H1 (cell line): Measurements from ENCODE around the gene BARX2. TPM values are rescaled to one million over a fixed set of nuclear protein-coding genes. Genes with fewer than 3 reads are reported as not detected.

Source experiments
- CTCF ChIA-PET: fragments of 300-600 bp; sonication (Branson Sonifier 250); formaldehyde crosslinking; loops from one replicate; lab custom pipeline; 2021; ENCODE audit not compliant: partially characterized antibody; lab: Charles Lee
- POLR2A ChIA-PET: fragments of 300-600 bp; sonication (Branson Sonifier 250); formaldehyde crosslinking; loops from one replicate; lab custom pipeline; 2021; ENCODE audit warnings: inconsistent platforms; ENCODE audit not compliant: partially characterized antibody; lab: Charles Lee
- DNase-seq, 2 experiments: peaks; one replicate each; pipeline versions ENCODE4 v3.0.0 to v3.0.0-alpha.2; 2010 to 2022; ENCODE audit warnings: low spot score in 2 of 2, low read depth in 1 of 2, mixed read lengths in 1 of 2
- FAIRE-seq: peaks from 2 replicates; lab custom pipeline; 2011; peaks lifted over from hg19 to GRCh38; lab: Jason Lieb, UNC
- H2AFZ ChIP-seq: 2 replicates; pipeline ENCODE4 v1.8.1; 2012; ENCODE audit warnings: low read length, inconsistent platforms
- H2AK5ac ChIP-seq: 2 replicates; pipeline ENCODE4 v1.6.1; 2013; ENCODE audit warnings: low read depth, low read length
- H2BK120ac ChIP-seq: replicated peaks from 2 replicates; pipeline ENCODE3; 2013; ENCODE audit warnings: low read depth, low read length, inconsistent platforms
- H2BK12ac ChIP-seq: 2 replicates; pipeline ENCODE4 v1.6.1; 2013; ENCODE audit warnings: low read depth, low read length
- H2BK15ac ChIP-seq: 2 replicates; pipeline ENCODE4 v1.6.1; 2013; ENCODE audit warnings: low read length
- H2BK20ac ChIP-seq: 2 replicates; pipeline ENCODE4 v1.6.1; 2013; ENCODE audit warnings: low read length
- H2BK5ac ChIP-seq: 2 replicates; pipeline ENCODE4 v1.6.1; 2013; ENCODE audit warnings: low read depth, low read length
- H3K14ac ChIP-seq: 2 replicates; pipeline ENCODE4 v1.6.1; 2013; ENCODE audit warnings: inconsistent platforms; ENCODE audit not compliant: insufficient read length
- H3K18ac ChIP-seq: 2 replicates; pipeline ENCODE4 v1.6.1; 2013; ENCODE audit warnings: low read length; ENCODE audit errors: extremely low read depth
- H3K23ac ChIP-seq: 2 replicates; pipeline ENCODE4 v1.6.1; 2013; ENCODE audit warnings: inconsistent platforms; ENCODE audit not compliant: insufficient read length
- H3K23me2 ChIP-seq: 2 replicates; pipeline ENCODE4 v1.6.1; 2013; ENCODE audit warnings: low read depth, low read length
- H3K27ac ChIP-seq: 2 replicates; pipeline ENCODE4 v1.6.1; 2011; ENCODE audit warnings: low read depth, low read length, inconsistent platforms
- H3K27me3 ChIP-seq, 4 experiments: replicated peaks in 1 of 4; 1 replicate in 1 of 4; 2 replicates in 3 of 4; pipeline versions ENCODE4 v1.6.1 to v1.8.1; 2011 to 2013; ENCODE audit warnings: low read length in 3 of 4, mild to moderate bottlenecking in 3 of 4, inconsistent platforms in 2 of 4, mixed read lengths in 2 of 4, moderate library complexity in 1 of 4; ENCODE audit not compliant: control insufficient read depth in 3 of 4, insufficient read depth in 3 of 4; ENCODE audit errors: extremely low read depth in 1 of 4
- H3K36me3 ChIP-seq, 4 experiments: 2 replicates each; pipeline versions ENCODE4 v1.6.1 to v1.8.1; 2011 to 2013; ENCODE audit warnings: mild to moderate bottlenecking in 4 of 4, low read length in 3 of 4, moderate library complexity in 2 of 4, control low read depth in 1 of 4, inconsistent platforms in 1 of 4; ENCODE audit not compliant: insufficient read depth in 4 of 4, control insufficient read depth in 2 of 4
- H3K4ac ChIP-seq: replicated peaks from 2 replicates; pipeline ENCODE3; 2013; ENCODE audit warnings: low read length, low read depth, mixed read lengths, inconsistent platforms; ENCODE audit not compliant: insufficient read length
- H3K4me1 ChIP-seq, 4 experiments: replicated peaks in 1 of 4; 1 replicate in 1 of 4; 2 replicates in 3 of 4; pipeline versions ENCODE4 v1.6.1 to v1.8.1; 2011 to 2013; ENCODE audit warnings: low read length in 3 of 4, inconsistent platforms in 2 of 4, mixed read lengths in 1 of 4; ENCODE audit not compliant: insufficient read depth in 4 of 4, control insufficient read depth in 3 of 4
- H3K4me2 ChIP-seq, 2 experiments: 2 replicates each; pipeline versions ENCODE4 v1.6.1 to v1.8.1; 2011 to 2013; ENCODE audit warnings: low read depth in 2 of 2, low read length in 2 of 2, control low read depth in 1 of 2, inconsistent platforms in 1 of 2, mild to moderate bottlenecking in 1 of 2; ENCODE audit not compliant: insufficient read depth in 1 of 2
- H3K4me3 ChIP-seq, 4 experiments: fragments of 200-600, 300-600 bp in 1 of 4; sonication (generic), shearing (Covaris generic), sonication (Bioruptor Twin) in 1 of 4; 2 replicates each; pipeline versions ENCODE4 v1.5.1 to v1.8.1; 2011 to 2016; ENCODE audit warnings: low read length in 4 of 4, low read depth in 3 of 4, control low read depth in 2 of 4, inconsistent platforms in 2 of 4, mild to moderate bottlenecking in 2 of 4, mixed read lengths in 1 of 4, moderate library complexity in 1 of 4; ENCODE audit not compliant: insufficient read depth in 2 of 4; ENCODE audit errors: extremely low read depth in 1 of 4
- H3K56ac ChIP-seq: replicated peaks from 2 replicates; pipeline ENCODE3; 2013; ENCODE audit warnings: low read depth, mild to moderate bottlenecking, mixed read lengths, low read length, inconsistent platforms; ENCODE audit not compliant: insufficient read length
- H3K79me1 ChIP-seq: 2 replicates; pipeline ENCODE4 v1.6.1; 2013; ENCODE audit warnings: low read depth, low read length, control low read depth
- H3K79me2 ChIP-seq, 2 experiments: 2 replicates each; pipeline versions ENCODE4 v1.6.1 to v1.8.1; 2012 to 2013; ENCODE audit warnings: low read length in 2 of 2, mild to moderate bottlenecking in 2 of 2, inconsistent platforms in 1 of 2; ENCODE audit not compliant: insufficient read depth in 2 of 2, control insufficient read depth in 1 of 2
- H3K9ac ChIP-seq, 4 experiments: replicated peaks in 1 of 4; 1 replicate in 1 of 4; 2 replicates in 3 of 4; pipeline versions ENCODE4 v1.6.1 to v1.8.1; 2011 to 2013; ENCODE audit warnings: low read depth in 3 of 4, low read length in 3 of 4, control low read depth in 2 of 4, mild to moderate bottlenecking in 2 of 4, moderate library complexity in 2 of 4, inconsistent platforms in 1 of 4; ENCODE audit errors: extremely low read depth in 1 of 4
- H3K9me3 ChIP-seq, 2 experiments: 2 replicates each; pipeline versions ENCODE4 v1.6.1 to v1.8.1; 2012 to 2013; ENCODE audit warnings: mild to moderate bottlenecking in 2 of 2, moderate library complexity in 2 of 2, control low read depth in 1 of 2, inconsistent platforms in 1 of 2, low read depth in 1 of 2, low read length in 1 of 2, mixed read lengths in 1 of 2; ENCODE audit not compliant: insufficient read depth in 2 of 2
- H4K20me1 ChIP-seq, 2 experiments: replicated peaks in 1 of 2; 2 replicates each; pipeline versions ENCODE3 to v1.8.1; 2011 to 2013; ENCODE audit warnings: inconsistent platforms in 2 of 2, low read length in 2 of 2, mild to moderate bottlenecking in 1 of 2; ENCODE audit not compliant: insufficient read depth in 2 of 2, control insufficient read depth in 1 of 2
- H4K5ac ChIP-seq: 2 replicates; pipeline ENCODE4 v1.6.1; 2013; ENCODE audit warnings: low read length, low read depth, mixed read lengths, inconsistent platforms; ENCODE audit not compliant: insufficient read length
- H4K8ac ChIP-seq: 2 replicates; pipeline ENCODE4 v1.8.0; 2013; ENCODE audit warnings: mild to moderate bottlenecking, moderate library complexity, low read length, inconsistent platforms; ENCODE audit not compliant: insufficient read depth; ENCODE audit errors: extremely low read depth
- H4K91ac ChIP-seq: replicated peaks from 2 replicates; pipeline ENCODE3; 2013; ENCODE audit warnings: low read length, mixed read lengths, inconsistent platforms; ENCODE audit not compliant: insufficient read length
- CREB1 ChIP-seq: IDR thresholded peaks from 2 replicates; pipeline ENCODE4 v1.6.1; 2012; ENCODE audit warnings: inconsistent platforms
- WGBS, 2 experiments: shearing (Covaris generic) in 1 of 2; methylation state at CpG; one replicate each; pipeline versions ENCODE4 v1.1.6 to v1.1.7; 2013 to 2015; ENCODE audit warnings: low lambda C conversion rate in 2 of 2, mixed read lengths in 2 of 2, inconsistent platforms in 1 of 2, low coverage in 1 of 2, missing lambda C conversion rate in 1 of 2; ENCODE audit not compliant: insufficient replicate concordance in 2 of 2, insufficient coverage in 1 of 2, insufficient read length in 1 of 2; ENCODE audit errors: extremely low coverage in 1 of 2, missing lambda C conversion rate in 1 of 2; 5-methylcytosine and 5-hydroxymethylcytosine counted together
- polyA plus RNA-seq, 7 experiments: library from polyadenylated mRNA; depleted of rRNA in 3 of 7; stranded (reverse) in 5 of 7; unstranded in 2 of 7; fragments of >200 nt in 5 of 7; fragments of 200-250 nt in 2 of 7; gene quantifications; 1 replicate in 5 of 7; 2 replicates in 1 of 7; 4 replicates in 1 of 7; pipeline versions ENCODE4 v1.2.1 to v1.2.3, GENCODE V29; 2011 to 2013; ENCODE audit warnings: missing spikeins in 2 of 7, mixed read lengths in 2 of 7
- total RNA-seq: library from RNA; stranded (reverse); fragmentation: NEBNext Ultra II Directional; extraction: Animal tissue kit (Norgen Biotek cat#: 25700); gene quantifications from 2 replicates; pipeline ENCODE4 v1.2.1, GENCODE V29; 2021
- TF ChIP-seq, protein P1 (sequence below), 3 experiments: IDR thresholded peaks; 1 replicate in 2 of 3; 2 replicates in 1 of 3; pipeline versions ENCODE4 v1.5.1 to v1.6.1; 2011; ENCODE audit warnings: low read length in 3 of 3, mild to moderate bottlenecking in 3 of 3, inconsistent platforms in 2 of 3, low read depth in 1 of 3, moderate library complexity in 1 of 3; ENCODE audit not compliant: insufficient read depth in 1 of 3; ENCODE audit errors: control extremely low read depth in 1 of 3

BARX2 gene
- total and polyA plus RNA-seq, 2 of the 8 experiments (the other 6 are each of a cell fraction or from before 2014, with no cell fraction given), result not detected

DNA sequence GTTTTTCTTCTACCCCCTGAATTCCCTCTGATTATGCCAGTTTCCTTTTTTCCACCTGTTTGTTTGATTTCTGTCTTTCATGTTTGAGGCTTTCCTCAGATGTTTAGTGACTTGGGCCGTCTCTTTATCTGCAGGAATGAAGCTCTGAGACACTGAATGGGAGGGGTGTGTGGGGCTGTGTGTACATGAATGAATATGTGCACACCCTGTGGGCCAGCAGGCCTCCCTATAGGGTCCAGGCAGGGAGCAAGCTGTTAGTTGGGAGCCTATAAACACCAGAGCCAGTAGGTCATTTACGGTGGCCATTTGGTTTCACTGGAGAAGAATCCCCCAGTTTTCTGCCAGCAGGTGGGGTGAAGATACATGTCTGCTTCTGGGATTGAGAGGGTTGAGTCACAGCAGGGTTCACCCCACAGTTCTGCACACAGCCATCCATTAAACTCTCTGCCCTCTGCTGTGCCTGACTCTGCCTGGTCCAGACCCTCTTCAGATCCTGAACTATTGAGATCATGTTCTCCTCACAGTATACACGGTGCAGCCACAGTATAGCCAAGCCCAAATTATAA, 34.8 kb downstream of the BARX2 start:
- no peaks in the 10 kb centered on the region for H3K4me1 ChIP-seq

More for the DNA sequence above, 34.8 kb downstream of the BARX2 start:
- ChIA-PET POLR2A (no interaction called here), CTCF (interaction anchor here (0.6 to 2.9 kb wide), 2 partner anchors 8 to 14 kb away, joined by 3 to 11 read pairs; no protein-coding TSS in a partner anchor)
- TF ChIP-seq CREB1, result no peak
- TF ChIP-seq, protein P1, sequence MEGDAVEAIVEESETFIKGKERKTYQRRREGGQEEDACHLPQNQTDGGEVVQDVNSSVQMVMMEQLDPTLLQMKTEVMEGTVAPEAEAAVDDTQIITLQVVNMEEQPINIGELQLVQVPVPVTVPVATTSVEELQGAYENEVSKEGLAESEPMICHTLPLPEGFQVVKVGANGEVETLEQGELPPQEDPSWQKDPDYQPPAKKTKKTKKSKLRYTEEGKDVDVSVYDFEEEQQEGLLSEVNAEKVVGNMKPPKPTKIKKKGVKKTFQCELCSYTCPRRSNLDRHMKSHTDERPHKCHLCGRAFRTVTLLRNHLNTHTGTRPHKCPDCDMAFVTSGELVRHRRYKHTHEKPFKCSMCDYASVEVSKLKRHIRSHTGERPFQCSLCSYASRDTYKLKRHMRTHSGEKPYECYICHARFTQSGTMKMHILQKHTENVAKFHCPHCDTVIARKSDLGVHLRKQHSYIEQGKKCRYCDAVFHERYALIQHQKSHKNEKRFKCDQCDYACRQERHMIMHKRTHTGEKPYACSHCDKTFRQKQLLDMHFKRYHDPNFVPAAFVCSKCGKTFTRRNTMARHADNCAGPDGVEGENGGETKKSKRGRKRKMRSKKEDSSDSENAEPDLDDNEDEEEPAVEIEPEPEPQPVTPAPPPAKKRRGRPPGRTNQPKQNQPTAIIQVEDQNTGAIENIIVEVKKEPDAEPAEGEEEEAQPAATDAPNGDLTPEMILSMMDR (IDR thresholded peaks at IDR 0.05; ENCODE audit: control extremely low read depth in 1 of 3, insufficient read depth in 1 of 3, low read depth in 1 of 3, low read length in 3 of 3), result peak in 1 of 3 experiments; percentile 5; a peak in 2 of 4 replicates
- Histone ChIP-seq H2BK15ac (no peak overlapping the region; the same call in 1 of the 2 replicates), H3K4me2 (no peak overlapping the region), H3K4me3 (no peak overlapping the region), H2BK12ac (no peak overlapping the region), H4K20me1 (peaks cover 0 to 2% of the 10 kb centered on the region in 2 experiments), H4K8ac (no peak overlapping the region), H3K56ac (no peak overlapping the region), H2BK5ac (no peak overlapping the region), H3K9me3 (no peaks in the 10 kb centered on the region), H3K18ac (no peak overlapping the region), H3K79me2 (no peaks in the 10 kb centered on the region), H3K79me1 (no peaks in the 10 kb centered on the region), H4K91ac (no peak overlapping the region), H3K27ac (no peak overlapping the region), H3K23me2 (no peaks in the 10 kb centered on the region; the same call in 1 of the 2 replicates), H3K9ac (no peak overlapping the region), H3K27me3 (no peaks in the 10 kb centered on the region; a peak in 1 of 7 replicates), H3K23ac (no peak overlapping the region), H4K5ac (no peak overlapping the region), H2BK120ac (no peak overlapping the region), H2AK5ac (no peak overlapping the region), H2AFZ (no peak overlapping the region), H3K4ac (no peak overlapping the region), H2BK20ac (no peak overlapping the region), H3K14ac (no peak overlapping the region), H3K36me3 (no peaks in the 10 kb centered on the region)
- DNase-seq (no peak), FAIRE-seq (no peak)
- 91% methylated on average over 3 of the region's 3 CpGs; no CpG with 5 or more reads in 1 of the 2 experiments for WGBS, 2 experiments
